ENCODE results near the gene KRT20.
"Not testable (repeated sequence)": the region's sequence is repeated elsewhere in the genome, so short reads cannot be mapped to it uniquely, and the experiment has no call there.

The KRT20 gene

GRCh38 chr17:40895106-40895730 is 10.2 kb upstream of the KRT20 start:
- no peak for DNase-seq

GRCh38 chr17:40888196-40888720 is 3.2 kb upstream of the KRT20 start:
- no peak for DNase-seq

DNA sequence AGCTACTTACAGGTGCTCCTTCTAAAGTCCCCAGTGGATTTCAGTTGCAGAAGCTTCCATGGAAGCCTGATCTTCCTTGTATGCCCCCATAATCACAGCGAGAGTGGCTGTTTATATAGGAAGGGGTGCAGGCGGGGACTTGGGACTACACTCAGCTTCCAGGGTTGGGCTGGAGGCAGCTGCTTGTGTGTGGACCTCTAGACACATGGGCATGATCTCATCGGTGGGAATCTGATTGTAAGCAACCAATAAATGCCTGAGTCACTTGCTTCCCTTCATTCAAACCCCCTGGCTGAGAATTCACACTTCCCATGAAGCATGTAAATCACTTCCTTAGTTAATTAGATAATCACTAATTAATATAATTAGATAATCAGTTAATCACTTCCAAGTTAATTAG is 1.0 kb upstream of the KRT20 start:
- DNase-seq: no peak

- DNase-seq: no peak
Measured at GRCh38 chr17:40883626-40884334, 1.3 kb downstream of the KRT20 start.

DNA sequence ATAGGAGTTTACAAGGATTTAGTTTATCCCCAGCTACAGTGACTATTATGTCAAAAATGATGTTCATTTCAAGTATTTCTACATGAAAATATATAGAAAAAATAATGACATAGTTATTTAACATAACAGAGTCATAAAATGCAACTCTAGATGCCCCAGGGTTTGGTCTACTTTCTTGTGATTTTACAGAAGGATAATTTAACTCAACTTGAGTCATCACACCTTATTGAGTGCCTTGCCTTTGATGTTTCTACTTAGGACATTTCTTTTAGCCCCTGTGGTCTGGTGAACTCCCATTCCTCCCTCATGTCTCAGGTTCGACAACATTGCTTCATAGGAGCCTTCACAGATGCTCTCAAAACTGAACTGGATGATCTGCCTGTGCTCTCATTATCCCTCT is 2.0 kb downstream of the KRT20 start:
- DNase-seq: no peak

GRCh38 chr17:40879026-40879425 is 6.0 kb downstream of the KRT20 start:
- DNase-seq: no peak

DNA sequence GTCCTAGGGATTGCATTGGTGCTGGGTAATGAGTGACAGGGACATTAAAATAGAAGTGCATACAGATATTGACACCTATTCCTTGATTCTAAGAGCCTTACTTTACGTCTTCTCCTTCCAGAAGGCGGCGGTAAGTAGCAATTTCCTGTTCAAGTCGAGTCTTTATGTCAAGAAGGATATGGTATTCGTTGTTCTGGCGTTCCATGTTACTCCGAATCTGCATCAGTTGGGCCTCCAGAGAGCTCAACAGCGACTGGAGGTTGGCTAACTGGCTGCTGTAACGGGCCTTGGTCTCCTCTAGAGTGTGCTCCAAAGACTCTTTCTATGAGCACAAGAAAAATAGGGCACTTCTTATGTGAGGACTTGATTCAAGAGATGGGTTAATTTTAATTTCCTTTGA is 7.0 kb downstream of the KRT20 start:
- DNase-seq: no peak

DNA sequence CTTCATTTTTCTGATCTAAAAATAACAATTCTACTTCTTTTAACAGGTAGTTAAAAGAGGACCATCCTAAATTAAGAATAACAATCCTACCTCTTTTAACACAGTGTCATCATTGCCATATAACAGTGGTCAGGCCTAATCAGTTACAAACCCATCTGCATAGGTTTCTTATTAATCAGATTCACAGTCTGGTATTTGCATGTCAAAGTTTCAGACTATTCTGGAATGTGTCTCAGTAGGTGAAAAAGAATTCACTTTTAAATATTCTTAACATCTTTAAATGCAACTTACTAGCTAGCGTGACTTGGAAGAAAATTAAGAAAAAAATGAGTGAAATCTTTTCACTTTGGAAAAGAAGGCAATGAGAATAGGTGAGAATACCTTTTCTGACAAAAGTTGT is 11.2 kb downstream of the KRT20 start:
- DNase-seq: no peak

GRCh38 chr17:40873255-40873654 is 11.8 kb downstream of the KRT20 start:
- DNase-seq: no peak

GRCh38 chr17:40872416-40872815 is 12.6 kb downstream of the KRT20 start:
- no peak for DNase-seq

- DNase-seq: no peak
Measured at GRCh38 chr17:40871316-40871715, 13.7 kb downstream of the KRT20 start.

- DNase-seq: no peak
Measured at GRCh38 chr17:40870136-40870535, 14.9 kb downstream of the KRT20 start.

DNA sequence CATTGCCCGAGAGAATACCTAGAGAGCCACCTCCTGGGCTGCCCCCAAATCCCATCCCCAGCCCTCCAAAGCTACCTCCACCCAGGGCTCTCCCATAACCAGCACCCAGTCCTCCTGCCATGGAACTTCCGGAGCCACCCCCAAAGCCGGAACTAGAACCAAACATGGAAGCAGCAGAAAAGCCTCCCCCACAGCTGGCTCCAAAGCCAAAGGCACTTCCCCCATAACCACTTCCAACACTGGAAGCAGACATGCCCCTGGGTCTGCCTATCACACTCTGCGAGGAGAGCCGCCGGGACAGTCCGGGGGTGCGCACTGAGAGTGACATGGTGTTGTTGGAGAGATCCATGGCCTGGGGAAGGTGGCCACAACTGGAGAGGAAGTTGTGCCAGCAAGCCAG is 18.2 kb downstream of the KRT20 start, which contains the start of gene KRT12:
TSS of gene KRT12 (minus strand) at position 386 of the 400 bp plus-strand sequence. CDS start at position 349, 37 bp downstream.
- DNase-seq: no peak

- DNase-seq: no peak
Measured at GRCh38 chr17:40864661-40865390, 20.2 kb downstream of the KRT20 start.

GRCh38 chr17:40862985-40863733 is 21.9 kb downstream of the KRT20 start:
- no peak for DNase-seq

DNA sequence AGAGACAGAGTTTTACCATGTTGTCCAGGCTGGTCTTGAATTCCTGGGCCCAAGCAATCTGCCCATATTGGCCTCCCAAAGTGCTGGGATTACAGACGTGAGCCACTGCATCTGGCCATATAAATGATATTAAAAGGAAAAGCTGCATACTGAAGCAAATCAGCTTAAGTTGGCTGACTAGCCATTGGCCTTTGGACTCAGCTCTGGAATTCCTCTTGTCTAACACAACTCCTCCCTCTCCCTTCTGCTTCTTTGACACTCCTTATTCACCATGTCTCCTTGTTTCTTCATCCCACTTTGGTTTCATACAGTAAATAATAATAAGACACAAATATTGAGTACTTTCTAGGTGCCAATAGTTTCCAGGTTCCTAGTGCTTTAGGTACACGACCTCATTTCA is 25.5 kb downstream of the KRT20 start:
- no peak for DNase-seq

DNA sequence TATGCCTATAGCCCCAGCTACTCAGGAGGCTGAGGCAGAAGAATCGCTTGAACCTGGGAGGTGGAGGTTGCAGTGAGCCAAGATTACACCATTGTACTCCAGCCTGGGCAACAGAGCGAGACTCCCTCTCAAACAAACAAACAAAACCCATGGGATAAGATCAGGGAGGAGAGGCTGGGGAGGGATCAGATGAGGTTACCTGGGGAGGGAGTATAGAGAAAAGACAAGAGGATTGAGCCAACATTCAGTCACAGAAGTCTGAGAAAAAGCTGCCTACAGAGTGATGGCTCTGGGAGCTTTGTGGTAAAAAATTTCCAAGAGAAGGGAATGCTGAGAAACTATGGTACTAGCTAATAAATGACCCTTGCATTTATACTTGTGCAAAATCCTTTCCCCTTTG is 26.4 kb downstream of the KRT20 start:
- DNase-seq: not testable (repeated sequence)

DNA sequence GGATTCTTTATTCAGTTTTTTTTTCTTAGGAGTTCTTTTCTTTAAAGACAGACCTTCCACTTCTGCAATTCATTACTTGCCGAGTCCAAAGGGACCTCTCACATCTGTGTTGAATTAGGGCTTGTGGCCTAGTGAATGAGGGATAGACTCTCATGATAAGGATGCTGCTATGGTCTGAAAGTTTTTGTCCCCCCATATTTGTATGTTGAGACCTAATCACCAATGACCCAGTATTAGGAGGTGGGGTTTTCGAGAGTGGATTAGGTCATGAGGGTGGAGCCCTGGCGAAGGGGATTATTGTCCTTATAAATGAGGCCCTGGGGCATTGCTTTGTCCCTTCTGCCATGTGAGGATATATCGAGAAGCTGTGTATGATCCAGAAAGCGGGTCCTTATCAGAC is 27.5 kb downstream of the KRT20 start:
- DNase-seq: no peak

DNA sequence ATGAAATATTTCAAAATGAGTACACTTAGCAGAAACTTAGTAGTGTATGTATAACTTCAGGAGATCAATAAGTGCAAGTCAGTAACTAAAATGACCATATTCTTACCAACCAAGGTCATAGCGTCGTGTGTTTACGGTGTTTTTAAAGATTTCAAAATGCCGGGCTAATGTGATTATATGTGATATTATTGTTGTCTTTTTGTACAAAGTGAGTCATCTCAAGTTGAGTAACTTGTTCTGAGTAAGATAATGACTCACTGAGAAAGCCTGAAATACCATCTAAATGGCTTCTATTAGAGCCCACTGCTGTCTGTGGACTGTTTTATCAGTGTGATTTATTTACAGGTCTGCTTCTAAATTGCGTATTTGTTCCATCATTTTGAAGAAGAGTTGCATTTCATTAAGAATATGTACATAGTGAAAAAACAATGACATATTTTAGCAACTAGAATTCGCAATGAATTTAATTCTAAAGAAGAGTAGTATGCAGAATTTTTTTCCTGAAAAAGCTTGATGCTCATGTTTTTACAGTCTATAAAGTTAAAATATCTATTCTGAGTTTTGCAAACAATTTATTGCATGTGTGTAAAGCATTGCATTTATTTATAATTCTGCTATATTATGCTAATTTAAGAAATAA is 30.7 kb downstream of the KRT20 start:
- DNase-seq: no peak

DNA sequence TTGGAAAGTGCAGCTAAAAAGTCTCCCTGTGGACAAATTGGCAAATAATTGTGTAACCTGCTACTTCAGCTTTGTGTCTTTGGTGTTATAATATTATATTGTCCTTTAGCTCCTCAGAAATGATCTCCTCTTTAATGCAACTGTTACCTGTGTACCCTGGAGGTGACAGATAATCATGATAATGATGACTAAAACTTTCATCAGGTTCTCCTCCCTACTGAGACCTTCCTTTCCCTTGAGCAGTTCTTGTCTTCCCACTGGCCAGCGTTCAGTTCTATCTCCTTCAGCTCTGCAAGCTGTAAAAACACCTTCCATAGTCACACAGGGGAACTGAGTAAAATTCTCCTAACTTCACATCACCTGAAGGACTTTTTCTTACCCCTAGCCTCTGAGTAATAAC is 32.7 kb downstream of the KRT20 start:
- no peak for DNase-seq

- DNase-seq: no peak
Measured at GRCh38 chr17:40850293-40850972, 34.6 kb downstream of the KRT20 start.

DNA sequence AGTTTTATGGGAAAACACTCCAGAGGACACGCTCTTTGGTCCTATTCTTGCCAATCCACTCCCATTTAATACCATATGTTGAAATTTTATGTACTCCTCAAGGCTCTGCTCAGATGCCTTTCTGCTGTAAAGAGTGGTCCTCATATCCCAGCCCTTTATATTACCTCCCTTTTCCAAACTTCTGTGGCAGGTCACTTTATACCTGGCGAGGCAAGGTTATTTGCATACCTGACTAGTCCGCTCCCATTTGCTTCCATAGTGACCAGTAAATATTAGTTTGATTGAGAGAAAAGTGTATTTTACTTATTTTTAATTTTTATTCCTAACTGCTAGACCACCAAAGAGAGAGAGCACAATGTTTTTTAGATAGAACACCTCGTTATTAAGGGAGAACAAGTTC is 35.3 kb downstream of the KRT20 start:
- no peak for DNase-seq

Data from stimulated activated CD4-positive, alpha-beta T cell treated with anti-CD3 and anti-CD28 coated beads, Interleukin-4, amount 100 ng/mL, for 4 hours (primary cell).